Measurements from ENCODE around the gene MAST4.

The MAST4 gene

GRCh38 chr5:66829826-66830225 is 233.6 kb downstream of the MAST4 start:
- Histone ChIP-seq H3K4me2 (ENCODE audit: low read length) (peak overlapping the region; percentile 97), H3K36me3 (ENCODE audit: control insufficient read depth, insufficient read depth, low read length) (no peaks in the 10 kb centered on the region), H3K79me2 (peaks cover 35% of the 10 kb centered on the region), H3K27ac (peak overlapping the region; percentile 93), H2AFZ (no peak overlapping the region), H3K4me3 (ENCODE audit: low read depth, low read length) (peak overlapping the region; percentile 83), H3K9me3 (ENCODE audit: control insufficient read depth, low read length) (no peaks in the 10 kb centered on the region), H3K9ac (no peak overlapping the region), H3K4me1 (peaks cover 34% of the 10 kb centered on the region), H3K27me3 (ENCODE audit: control insufficient read depth, insufficient read depth, low read length) (no peaks in the 10 kb centered on the region)
- TF ChIP-seq, protein P1, sequence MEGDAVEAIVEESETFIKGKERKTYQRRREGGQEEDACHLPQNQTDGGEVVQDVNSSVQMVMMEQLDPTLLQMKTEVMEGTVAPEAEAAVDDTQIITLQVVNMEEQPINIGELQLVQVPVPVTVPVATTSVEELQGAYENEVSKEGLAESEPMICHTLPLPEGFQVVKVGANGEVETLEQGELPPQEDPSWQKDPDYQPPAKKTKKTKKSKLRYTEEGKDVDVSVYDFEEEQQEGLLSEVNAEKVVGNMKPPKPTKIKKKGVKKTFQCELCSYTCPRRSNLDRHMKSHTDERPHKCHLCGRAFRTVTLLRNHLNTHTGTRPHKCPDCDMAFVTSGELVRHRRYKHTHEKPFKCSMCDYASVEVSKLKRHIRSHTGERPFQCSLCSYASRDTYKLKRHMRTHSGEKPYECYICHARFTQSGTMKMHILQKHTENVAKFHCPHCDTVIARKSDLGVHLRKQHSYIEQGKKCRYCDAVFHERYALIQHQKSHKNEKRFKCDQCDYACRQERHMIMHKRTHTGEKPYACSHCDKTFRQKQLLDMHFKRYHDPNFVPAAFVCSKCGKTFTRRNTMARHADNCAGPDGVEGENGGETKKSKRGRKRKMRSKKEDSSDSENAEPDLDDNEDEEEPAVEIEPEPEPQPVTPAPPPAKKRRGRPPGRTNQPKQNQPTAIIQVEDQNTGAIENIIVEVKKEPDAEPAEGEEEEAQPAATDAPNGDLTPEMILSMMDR (IDR thresholded peaks at IDR 0.05): no peak

- Histone ChIP-seq H3K27ac (peak overlapping the region; percentile 93), H3K79me2 (peaks cover 36% of the 10 kb centered on the region), H3K9ac (no peak overlapping the region), H3K36me3 (ENCODE audit: control insufficient read depth, insufficient read depth, low read length) (no peaks in the 10 kb centered on the region), H3K9me3 (ENCODE audit: control insufficient read depth, low read length) (no peaks in the 10 kb centered on the region), H3K27me3 (ENCODE audit: control insufficient read depth, insufficient read depth, low read length) (no peaks in the 10 kb centered on the region), H2AFZ (no peak overlapping the region), H3K4me2 (ENCODE audit: low read length) (peak overlapping the region; percentile 97), H3K4me1 (peaks cover 34% of the 10 kb centered on the region), H3K4me3 (ENCODE audit: low read depth, low read length) (peak overlapping the region; percentile 83)
- TF ChIP-seq, protein P1 (IDR thresholded peaks at IDR 0.05): peak; percentile 31
Observed at GRCh38 chr5:66830636-66831035, 234.4 kb downstream of the MAST4 start.

- no peaks in the 10 kb centered on the region for H3K27me3 ChIP-seq (ENCODE audit: control insufficient read depth, insufficient read depth, low read length)
- H3K36me3 ChIP-seq (ENCODE audit: control insufficient read depth, insufficient read depth, low read length): no peaks in the 10 kb centered on the region
- no peak overlapping the region for H3K4me3 ChIP-seq (ENCODE audit: low read depth, low read length)
- peak overlapping the region; percentile 21 for H3K4me2 ChIP-seq (ENCODE audit: low read length)
- no peaks in the 10 kb centered on the region for H3K9me3 ChIP-seq (ENCODE audit: control insufficient read depth, low read length)
- H2AFZ ChIP-seq: no peak overlapping the region
- H3K4me1 ChIP-seq: peaks cover 49% of the 10 kb centered on the region
- peak overlapping the region; percentile 37 for H3K27ac ChIP-seq
- H3K9ac ChIP-seq: no peak overlapping the region
- peaks cover 44% of the 10 kb centered on the region for H3K79me2 ChIP-seq
- TF ChIP-seq, protein P1 (IDR thresholded peaks at IDR 0.05): no peak
Observed at GRCh38 chr5:66839636-66840185, 243.5 kb downstream of the MAST4 start.

- H3K4me2 ChIP-seq (ENCODE audit: low read length): no peak overlapping the region
- TF ChIP-seq, protein P1 (IDR thresholded peaks at IDR 0.05): no peak
- no peaks in the 10 kb centered on the region for H3K36me3 ChIP-seq (ENCODE audit: control insufficient read depth, insufficient read depth, low read length)
- H3K27me3 ChIP-seq (ENCODE audit: control insufficient read depth, insufficient read depth, low read length): no peaks in the 10 kb centered on the region
- H2AFZ ChIP-seq: no peak overlapping the region
- H3K79me2 ChIP-seq: peaks cover 44% of the 10 kb centered on the region
- peaks cover 46% of the 10 kb centered on the region for H3K4me1 ChIP-seq
- no peaks in the 10 kb centered on the region for H3K9me3 ChIP-seq (ENCODE audit: control insufficient read depth, low read length)
- H3K9ac ChIP-seq: no peak overlapping the region
- peak overlapping the region; percentile 37 for H3K27ac ChIP-seq
- no peak overlapping the region for H3K4me3 ChIP-seq (ENCODE audit: low read depth, low read length)
Observed at GRCh38 chr5:66840511-66841013, 244.4 kb downstream of the MAST4 start.

- H3K27ac ChIP-seq: peak overlapping the region; percentile 69
- no peaks in the 10 kb centered on the region for H3K36me3 ChIP-seq (ENCODE audit: control insufficient read depth, insufficient read depth, low read length)
- no peak overlapping the region for H3K9ac ChIP-seq
- H3K4me2 ChIP-seq (ENCODE audit: low read length): no peak overlapping the region
- no peak overlapping the region for H2AFZ ChIP-seq
- no peaks in the 10 kb centered on the region for H3K27me3 ChIP-seq (ENCODE audit: control insufficient read depth, insufficient read depth, low read length)
- H3K9me3 ChIP-seq (ENCODE audit: control insufficient read depth, low read length): no peaks in the 10 kb centered on the region
- peaks cover 45% of the 10 kb centered on the region for H3K79me2 ChIP-seq
- no peak overlapping the region for H3K4me3 ChIP-seq (ENCODE audit: low read depth, low read length)
- TF ChIP-seq, protein P1 (IDR thresholded peaks at IDR 0.05): no peak
- H3K4me1 ChIP-seq: peaks cover 46% of the 10 kb centered on the region
Observed at GRCh38 chr5:66841264-66841663, 245.1 kb downstream of the MAST4 start.
